ENCODE results near the gene GMPPA. TPM values are rescaled to one million over a fixed set of nuclear protein-coding genes. Genes with fewer than 3 reads are reported as not detected.

The GMPPA gene
- total RNA-seq, 4 donors from 2014 or later: 5.4 to 29.9 (median 19.8) TPM

GRCh38 chr2:219510512-219511135 is 11.9 kb downstream of the GMPPA start:
- no peak overlapping the region for H3K4me3 ChIP-seq (ENCODE audit: low read depth, poor library complexity, severe bottlenecking)
- WGBS, 2 donors: 18 to 29% methylated on average over 22 of the region's 22 CpGs
- DNase-seq (ENCODE audit: low spot score in 2 of 2): no peak
- intact Hi-C loops (cut with DNase I; ENCODE audit: low total_unique reads): no loop called here
- TF ChIP-seq CTCF (IDR thresholded peaks at IDR 0.05): no peak
- TF ChIP-seq POLR2A (IDR thresholded peaks at IDR 0.05): no peak

- no peak for DNase-seq (ENCODE audit: low spot score in 2 of 2)
- intact Hi-C loops (cut with DNase I; ENCODE audit: low total_unique reads): no loop called here
- H3K4me3 ChIP-seq (ENCODE audit: low read depth, poor library complexity, severe bottlenecking): no peak overlapping the region
- no peak for TF ChIP-seq POLR2A (IDR thresholded peaks at IDR 0.05)
- TF ChIP-seq CTCF (IDR thresholded peaks at IDR 0.05): no peak
- WGBS, 2 donors: 31 to 36% methylated on average over 15 of the region's 15 CpGs
Observed at GRCh38 chr2:219511547-219512325, 13.0 kb downstream of the GMPPA start.

- intact Hi-C loops (cut with DNase I; ENCODE audit: low total_unique reads): no loop called here
- DNase-seq (ENCODE audit: low spot score in 2 of 2): no peak
- 21 to 27% methylated on average over 13 to 16 of the region's 16 CpGs for WGBS, 2 donors
- H3K4me3 ChIP-seq (ENCODE audit: low read depth, poor library complexity, severe bottlenecking): no peak overlapping the region
- TF ChIP-seq CTCF (IDR thresholded peaks at IDR 0.05) (no peak), POLR2A (IDR thresholded peaks at IDR 0.05) (no peak)
Observed at GRCh38 chr2:219512524-219513216, 14.0 kb downstream of the GMPPA start.

GRCh38 chr2:219513787-219514186 is 15.1 kb downstream of the GMPPA start:
- TF ChIP-seq POLR2A (IDR thresholded peaks at IDR 0.05): no peak
- no peak overlapping the region for H3K4me3 ChIP-seq (ENCODE audit: low read depth, poor library complexity, severe bottlenecking)
- intact Hi-C loops (cut with DNase I; ENCODE audit: low total_unique reads): no loop called here
- no peak for DNase-seq (ENCODE audit: low spot score in 2 of 2)
- WGBS, 2 donors: 12 to 23% methylated on average over 4 of the region's 4 CpGs

GRCh38 chr2:219514196-219514761 is 15.6 kb downstream of the GMPPA start, which contains the start of gene ASIC4:
ASIC4 (plus strand) TSS chr2:219514482; CDS start chr2:219514725, 243 bp downstream.
- WGBS, 2 donors: 7 to 14% methylated on average over 27 to 31 of the region's 31 CpGs
- intact Hi-C loops (cut with DNase I; ENCODE audit: low total_unique reads): no loop called here
- no peak within 1 kb of the TSS for H3K4me3 ChIP-seq (ENCODE audit: low read depth, poor library complexity, severe bottlenecking)
- TF ChIP-seq POLR2A (IDR thresholded peaks at IDR 0.05) (no peak), CTCF (IDR thresholded peaks at IDR 0.05) (no peak)
- DNase-seq (ENCODE audit: low spot score in 2 of 2): no peak

- no peak overlapping the region for H3K4me3 ChIP-seq (ENCODE audit: low read depth, poor library complexity, severe bottlenecking)
- no peak for TF ChIP-seq POLR2A (IDR thresholded peaks at IDR 0.05)
- no peak for TF ChIP-seq CTCF (IDR thresholded peaks at IDR 0.05)
- WGBS, 2 donors: 86 to 89% methylated on average over 9 to 21 of the region's 21 CpGs
- intact Hi-C loops (cut with DNase I; ENCODE audit: low total_unique reads): no loop called here
- no peak for DNase-seq (ENCODE audit: low spot score in 2 of 2)
Observed at GRCh38 chr2:219514836-219515235, 16.1 kb downstream of the GMPPA start.
